NT2/D1 (cell line): Measurements from ENCODE around the gene ACSL6.

Experiments
- DNase-seq: peaks from one replicate; pipeline ENCODE4 v3.0.0-alpha.2; 2011; ENCODE audit warnings: low read depth, low spot score
- H3K27me3 ChIP-seq: 2 replicates; pipeline ENCODE4 v1.6.0; 2011; ENCODE audit warnings: mild to moderate bottlenecking; ENCODE audit not compliant: insufficient read length, insufficient read depth
- H3K36me3 ChIP-seq: 2 replicates; pipeline ENCODE4 v1.6.1; 2011; ENCODE audit warnings: mild to moderate bottlenecking, low read length, mixed read lengths; ENCODE audit not compliant: insufficient read depth, insufficient read length
- H3K4me1 ChIP-seq: 2 replicates; pipeline ENCODE4 v1.5.1; 2011; ENCODE audit not compliant: insufficient read depth, insufficient read length
- H3K4me3 ChIP-seq: 2 replicates; pipeline ENCODE4 v1.5.1; 2011; ENCODE audit warnings: low read depth; ENCODE audit not compliant: insufficient read length
- H3K9ac ChIP-seq: 2 replicates; pipeline ENCODE4 v1.6.0; 2011; ENCODE audit warnings: low read depth; ENCODE audit not compliant: insufficient read length
- H3K9me3 ChIP-seq: 2 replicates; pipeline ENCODE4 v1.5.1; 2011; ENCODE audit warnings: mild to moderate bottlenecking, low read length; ENCODE audit not compliant: insufficient read depth
- SUZ12 ChIP-seq: IDR thresholded peaks from 2 replicates; pipeline ENCODE4 v1.6.1; 2011; ENCODE audit not compliant: insufficient read length, insufficient read depth; ENCODE audit errors: extremely low read depth
- YY1 ChIP-seq: IDR thresholded peaks from 2 replicates; pipeline ENCODE4 v1.6.1; 2011; ENCODE audit not compliant: insufficient read length, insufficient read depth
- ZNF274 ChIP-seq: IDR thresholded peaks from 2 replicates; pipeline ENCODE4 v1.6.1; 2011; ENCODE audit warnings: mild to moderate bottlenecking, low read depth, low read length

The ACSL6 gene

GRCh38 chr5:132011622-132012343, at the start of gene ACSL6:
TSS of gene ACSL6 (minus strand) at chr5:132011658. CDS start at chr5:132011553, 105 bp downstream.
- TF ChIP-seq YY1: no peak
- no peak for TF ChIP-seq SUZ12
- TF ChIP-seq ZNF274: no peak
- DNase-seq: no peak
- H3K4me3 ChIP-seq: peak within 1 kb of the TSS; percentile 37
- peaks cover 5% of the 10 kb centered on the region for H3K4me1 ChIP-seq
- peaks cover 36% of the 10 kb centered on the region for H3K27me3 ChIP-seq
- H3K9ac ChIP-seq: peak within 1 kb of the TSS; percentile 61
- no peaks in the 10 kb centered on the region for H3K9me3 ChIP-seq
- H3K36me3 ChIP-seq: no peaks in the 10 kb centered on the region

GRCh38 chr5:132060501-132061161, 49.2 kb upstream of the ACSL6 start, which contains the start of gene IL3:
TSS of gene IL3 (plus strand) at chr5:132060655. CDS start at chr5:132060707, 52 bp downstream.
- TF ChIP-seq YY1: no peak
- no peak for DNase-seq
- Histone ChIP-seq H3K27me3 (no peaks in the 10 kb centered on the region), H3K9ac (no peak within 1 kb of the TSS), H3K36me3 (no peaks in the 10 kb centered on the region), H3K4me1 (peaks cover 6% of the 10 kb centered on the region), H3K9me3 (no peaks in the 10 kb centered on the region), H3K4me3 (no peak within 1 kb of the TSS)

- Histone ChIP-seq H3K9ac (no peak overlapping the region), H3K9me3 (no peaks in the 10 kb centered on the region), H3K36me3 (no peaks in the 10 kb centered on the region), H3K4me3 (no peak overlapping the region), H3K27me3 (no peaks in the 10 kb centered on the region), H3K4me1 (peaks cover 3% of the 10 kb centered on the region)
- no peak for TF ChIP-seq SUZ12
- DNase-seq: no peak
Observed at GRCh38 chr5:132059696-132060500, 48.4 kb upstream of the ACSL6 start.

- Histone ChIP-seq H3K36me3 (no peaks in the 10 kb centered on the region), H3K9me3 (no peaks in the 10 kb centered on the region), H3K4me3 (no peak overlapping the region), H3K9ac (no peak overlapping the region), H3K27me3 (no peaks in the 10 kb centered on the region), H3K4me1 (peaks cover 2% of the 10 kb centered on the region)
- TF ChIP-seq SUZ12 (no peak), ZNF274 (no peak), YY1 (no peak)
- DNase-seq: no peak
Observed at GRCh38 chr5:132059043-132059695, 47.7 kb upstream of the ACSL6 start.

GRCh38 chr5:132058646-132059042, 47.2 kb upstream of the ACSL6 start:
- TF ChIP-seq ZNF274 (no peak), SUZ12 (no peak), YY1 (no peak)
- Histone ChIP-seq H3K4me3 (no peak overlapping the region), H3K9me3 (no peaks in the 10 kb centered on the region), H3K36me3 (no peaks in the 10 kb centered on the region), H3K9ac (no peak overlapping the region), H3K4me1 (no peaks in the 10 kb centered on the region), H3K27me3 (no peaks in the 10 kb centered on the region)
- no peak for DNase-seq

GRCh38 chr5:132057498-132058255, 46.2 kb upstream of the ACSL6 start:
- Histone ChIP-seq H3K4me3 (no peak overlapping the region), H3K4me1 (no peaks in the 10 kb centered on the region), H3K9ac (no peak overlapping the region), H3K27me3 (no peaks in the 10 kb centered on the region), H3K9me3 (no peaks in the 10 kb centered on the region), H3K36me3 (no peaks in the 10 kb centered on the region)
- TF ChIP-seq YY1 (no peak), SUZ12 (no peak), ZNF274 (no peak)
- DNase-seq: no peak
